Type B pancreatic cell (in vitro differentiated cells): ENCODE data around the gene RAB24. TPM values are rescaled to one million over a fixed set of nuclear protein-coding genes. Genes with fewer than 3 reads are reported as not detected.

ENCODE experiments used
- DNase-seq: peaks from one replicate; pipeline ENCODE4 v3.0.0; 2021; ENCODE audit warnings: mixed read lengths; ENCODE audit not compliant: unreplicated experiment; ENCODE audit errors: extremely low spot score
- H3K27ac Mint-ChIP-seq: 2 replicates; pipeline ENCODE4 v1.8.0; 2021; ENCODE audit warnings: mild to moderate bottlenecking, mixed read lengths
- H3K27me3 Mint-ChIP-seq: 2 replicates; pipeline ENCODE4 v1.8.0; 2021; ENCODE audit warnings: mixed read lengths
- H3K36me3 Mint-ChIP-seq: 2 replicates; pipeline ENCODE4 v1.8.0; 2021; ENCODE audit warnings: mixed read lengths
- H3K4me1 Mint-ChIP-seq: one replicate; pipeline ENCODE4 v1.8.0; 2021; ENCODE audit warnings: mixed read lengths; ENCODE audit not compliant: unreplicated experiment
- H3K4me3 Mint-ChIP-seq: 2 replicates; pipeline ENCODE4 v1.8.0; 2021; ENCODE audit warnings: mild to moderate bottlenecking, mixed read lengths
- H3K9me3 Mint-ChIP-seq: 2 replicates; pipeline ENCODE4 v1.8.0; 2021; ENCODE audit warnings: mixed read lengths
- CTCF ChIP-seq: fragments of 200-600 bp; sonication (generic); conservative IDR thresholded peaks from 2 replicates; pipeline ENCODE4 v1.5.0; 2021; ENCODE audit warnings: antibody characterized with exemption, mild to moderate bottlenecking
- total RNA-seq: library from RNA; stranded (reverse); gene quantifications from 2 replicates; pipeline ENCODE4 v1.2.1, GENCODE V29; 2021; ENCODE audit warnings: low replicate concordance

Gene RAB24
- total RNA-seq, 1 donor from 2014 or later = 42.6 TPM

- Mint-ChIP-seq H3K4me1 (peaks cover 43% of the 10 kb centered on the region), H3K27ac (peak overlapping the region; percentile 46), H3K9me3 (no peaks in the 10 kb centered on the region), H3K36me3 (peaks cover 21% of the 10 kb centered on the region), H3K4me3 (no peak overlapping the region), H3K27me3 (no peaks in the 10 kb centered on the region)
- DNase-seq = peak; percentile 42
- no peak for TF ChIP-seq CTCF
Measured at GRCh38 chr5:177296581-177296980, 6.9 kb downstream of the RAB24 start.

GRCh38 chr5:177295924-177296323 lies 7.6 kb downstream of the RAB24 start:
- peak overlapping the region; percentile 39 for H3K27ac Mint-ChIP-seq
- no peak overlapping the region for H3K4me3 Mint-ChIP-seq
- H3K27me3 Mint-ChIP-seq = no peaks in the 10 kb centered on the region
- peak; percentile 54 for DNase-seq
- H3K4me1 Mint-ChIP-seq = peaks cover 37% of the 10 kb centered on the region
- no peaks in the 10 kb centered on the region for H3K9me3 Mint-ChIP-seq
- peaks cover 21% of the 10 kb centered on the region for H3K36me3 Mint-ChIP-seq
- no peak for TF ChIP-seq CTCF

- no peak for TF ChIP-seq CTCF
- H3K4me3 Mint-ChIP-seq = no peak overlapping the region
- no peaks in the 10 kb centered on the region for H3K27me3 Mint-ChIP-seq
- peaks cover 25% of the 10 kb centered on the region for H3K4me1 Mint-ChIP-seq
- H3K9me3 Mint-ChIP-seq = no peaks in the 10 kb centered on the region
- DNase-seq = peak; percentile 49
- peaks cover 22% of the 10 kb centered on the region for H3K36me3 Mint-ChIP-seq
- H3K27ac Mint-ChIP-seq = no peak overlapping the region
Measured at GRCh38 chr5:177294632-177295031, 8.9 kb downstream of the RAB24 start.

- no peak for DNase-seq
- H3K27me3 Mint-ChIP-seq = no peaks in the 10 kb centered on the region
- no peaks in the 10 kb centered on the region for H3K9me3 Mint-ChIP-seq
- H3K4me1 Mint-ChIP-seq = peaks cover 19% of the 10 kb centered on the region
- TF ChIP-seq CTCF = no peak
- H3K4me3 Mint-ChIP-seq = no peak overlapping the region
- peak overlapping the region; percentile 36 for H3K27ac Mint-ChIP-seq
- peaks cover 26% of the 10 kb centered on the region for H3K36me3 Mint-ChIP-seq
Measured at GRCh38 chr5:177293819-177294581, 9.5 kb downstream of the RAB24 start.

- Mint-ChIP-seq H3K27me3 (no peaks in the 10 kb centered on the region), H3K4me3 (no peak overlapping the region), H3K36me3 (peaks cover 28% of the 10 kb centered on the region), H3K27ac (no peak overlapping the region), H3K4me1 (peaks cover 2% of the 10 kb centered on the region), H3K9me3 (no peaks in the 10 kb centered on the region)
- TF ChIP-seq CTCF = no peak
- no peak for DNase-seq
Measured at GRCh38 chr5:177291735-177292134, 11.8 kb downstream of the RAB24 start.
